HG02678 (cell line): ENCODE results near the gene CAB39.
"Not testable (repeated sequence)": the region's sequence is repeated elsewhere in the genome, so short reads cannot be mapped to it uniquely, and the experiment has no call there.

Experiments
- ATAC-seq: cut with Tn5 transposase; IDR thresholded peaks from one replicate; pipeline ENCODE4 v1.9.1; 2021; ENCODE audit warnings: mild to moderate bottlenecking, moderate library complexity; ENCODE audit not compliant: unreplicated experiment

The CAB39 gene

DNA sequence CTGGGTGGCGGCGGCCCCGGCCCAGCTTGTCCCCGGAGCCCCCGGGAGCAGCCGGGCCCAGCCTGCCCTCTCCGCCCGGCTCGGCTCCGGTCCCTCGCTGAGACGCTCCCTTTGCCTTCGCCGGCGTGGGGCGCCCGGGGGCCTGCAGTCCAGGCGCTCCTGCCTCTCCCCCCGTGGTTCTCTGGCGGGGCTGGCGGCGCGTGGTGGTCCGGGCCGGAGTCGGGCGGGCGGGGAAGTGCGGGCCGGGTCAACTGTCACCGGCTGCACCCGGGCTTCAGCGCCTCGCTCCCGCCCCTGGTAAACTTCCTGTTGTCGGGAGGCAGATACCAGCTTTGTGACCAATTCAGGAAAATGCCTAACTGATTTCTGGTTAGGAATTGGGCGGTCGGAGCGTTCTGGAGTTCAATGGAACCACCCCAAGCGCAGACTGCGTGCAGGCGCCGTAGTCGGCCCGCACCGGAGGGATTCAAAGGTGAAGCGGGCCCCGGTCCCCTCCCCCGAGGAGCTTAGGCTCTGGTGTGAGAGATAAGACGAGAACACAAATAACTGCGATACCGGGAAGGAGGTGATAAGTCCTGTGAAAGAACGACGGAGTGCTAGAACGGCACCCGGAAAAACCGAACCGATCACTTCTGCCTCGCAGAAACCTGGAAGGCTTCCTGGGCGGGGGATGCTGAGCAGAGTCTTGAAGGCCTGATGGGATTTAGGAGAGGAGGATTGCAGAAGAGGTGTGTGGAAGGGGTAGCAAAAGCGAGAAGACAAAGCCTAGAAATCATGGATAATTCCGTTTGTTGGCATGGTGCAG lies 891 bp downstream of the CAB39 start:
- no peak for ATAC-seq

- ATAC-seq = peak; percentile 26
These were observed 1.5 kb downstream of the CAB39 start for GRCh38 chr2:230714136-230714480.

DNA sequence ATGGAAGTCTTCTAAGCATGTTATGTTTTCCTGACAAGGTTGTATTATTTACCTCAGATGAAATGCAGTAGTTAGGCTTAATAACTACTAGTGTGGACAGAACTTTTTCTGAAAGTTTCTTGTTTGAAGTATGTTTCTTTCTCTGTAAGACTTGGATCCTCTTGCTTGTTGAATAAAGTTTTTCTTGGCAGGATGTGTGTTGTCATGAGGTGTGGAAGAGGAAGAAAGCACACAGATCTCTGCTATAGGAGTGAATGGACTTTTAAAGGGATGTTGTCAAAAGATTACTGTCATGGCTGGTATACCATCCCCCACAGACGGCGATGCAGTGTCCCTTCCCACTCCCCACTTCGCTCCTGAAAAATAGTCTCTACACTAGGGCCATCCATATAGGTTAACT lies 2.6 kb downstream of the CAB39 start:
- ATAC-seq = no peak

- ATAC-seq = no peak
These were observed 3.9 kb downstream of the CAB39 start for GRCh38 chr2:230716588-230716987.

- ATAC-seq = no peak
These were observed 5.0 kb downstream of the CAB39 start for GRCh38 chr2:230717600-230717999.

- no peak for ATAC-seq
These were observed 6.7 kb downstream of the CAB39 start for GRCh38 chr2:230719340-230719739.

- no peak for ATAC-seq
These were observed 9.1 kb downstream of the CAB39 start for GRCh38 chr2:230721712-230722111.

GRCh38 chr2:230722207-230722885 lies 9.7 kb downstream of the CAB39 start:
- no peak for ATAC-seq

DNA sequence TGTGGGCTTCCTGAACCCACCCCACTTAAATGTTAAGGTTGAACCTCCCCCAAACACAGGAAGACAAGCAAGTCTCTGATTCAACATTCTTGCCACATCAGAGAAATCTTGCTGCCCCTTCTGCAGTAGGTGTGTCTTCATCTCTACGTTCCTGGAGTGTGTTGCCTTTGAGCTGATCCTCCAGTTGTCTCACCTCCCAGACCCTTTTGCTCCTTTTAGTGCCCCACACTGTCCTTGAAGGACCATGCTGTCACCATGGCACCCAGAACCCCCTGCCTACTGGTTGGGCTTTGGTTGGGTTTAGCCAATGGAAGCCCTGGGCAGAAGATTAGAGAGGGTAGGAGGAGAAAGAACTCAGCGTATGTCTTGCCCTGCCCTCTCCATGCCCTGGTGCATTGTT lies 10.7 kb downstream of the CAB39 start:
- ATAC-seq = no peak

DNA sequence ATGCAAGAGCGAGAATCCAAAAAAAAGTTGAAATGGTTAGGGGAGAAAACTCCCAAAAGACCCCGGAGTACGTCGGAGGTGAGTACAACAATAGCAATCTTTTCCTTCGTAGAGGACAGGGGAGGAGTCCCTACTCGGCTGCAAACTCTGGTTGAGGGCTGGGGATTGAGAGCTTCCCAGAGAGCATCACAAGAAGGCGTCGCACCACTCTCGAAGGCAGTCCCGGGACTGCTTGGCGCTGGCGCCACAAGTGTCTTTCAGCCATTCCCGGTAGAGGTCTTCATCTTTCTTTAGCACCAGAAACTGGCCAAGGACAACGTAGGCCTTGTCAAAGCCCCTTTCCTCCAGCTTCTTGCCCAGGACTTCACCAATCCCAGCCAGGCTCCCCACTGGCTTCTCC lies 12.3 kb downstream of the CAB39 start:
- not testable (repeated sequence) for ATAC-seq

DNA sequence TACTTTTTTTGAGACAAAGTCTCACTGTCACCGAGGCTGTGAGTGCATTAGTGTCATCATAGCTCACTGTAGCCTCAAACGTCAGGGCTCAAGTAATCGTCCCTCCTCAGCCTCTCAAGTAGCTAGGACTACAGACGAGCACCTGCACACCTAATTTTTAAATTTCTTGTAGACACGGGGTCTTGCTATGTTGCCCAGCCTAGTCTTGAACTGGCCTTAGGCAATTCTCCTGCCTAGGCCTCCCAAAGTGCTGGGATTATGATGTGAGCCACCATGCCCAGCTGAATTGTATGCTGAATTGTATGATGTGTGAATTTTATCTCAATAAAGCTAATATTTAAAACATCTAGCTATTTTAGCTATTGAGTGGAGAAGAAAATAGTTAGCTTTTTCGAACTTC lies 18.9 kb downstream of the CAB39 start:
- no peak for ATAC-seq

- ATAC-seq = no peak
These were observed 20.3 kb downstream of the CAB39 start for GRCh38 chr2:230732914-230733401.

- ATAC-seq = no peak
These were observed 21.9 kb downstream of the CAB39 start for GRCh38 chr2:230734247-230735175.

- no peak for ATAC-seq
These were observed 23.2 kb downstream of the CAB39 start for GRCh38 chr2:230735884-230736283.

GRCh38 chr2:230737300-230737699 lies 24.7 kb downstream of the CAB39 start:
- no peak for ATAC-seq

GRCh38 chr2:230737791-230738226 lies 25.2 kb downstream of the CAB39 start:
- no peak for ATAC-seq

GRCh38 chr2:230738391-230738811 lies 25.8 kb downstream of the CAB39 start:
- ATAC-seq = no peak

GRCh38 chr2:230738924-230739323 lies 26.3 kb downstream of the CAB39 start:
- ATAC-seq = no peak

- ATAC-seq = no peak
These were observed 27.3 kb downstream of the CAB39 start for GRCh38 chr2:230739961-230740360.

GRCh38 chr2:230742781-230743180 lies 30.1 kb downstream of the CAB39 start:
- ATAC-seq = no peak

GRCh38 chr2:230746213-230746612 lies 33.6 kb downstream of the CAB39 start:
- ATAC-seq = no peak
